Endothelial cell of umbilical vein (primary cell): ENCODE data around the gene PKMYT1. TPM values are rescaled to one million over a fixed set of nuclear protein-coding genes. Genes with fewer than 3 reads are reported as not detected.

Experiments
- BruUV-seq: library from RNA; stranded (reverse); fragments of 400-500 nt; replicated peaks from 2 replicates; lab custom pipeline; 2021; lab: Mats Ljungman, UMichigan
- CTCF ChIA-PET: fragments of 300-600, 350-600 bp; sonication (Branson Sonifier 250); formaldehyde crosslinking; loops from one replicate; lab custom pipeline; 2021; ENCODE audit warnings: antibody characterized with exemption, inconsistent platforms; lab: Charles Lee
- POLR2A ChIA-PET: fragments of 300-600, 350-600 bp; sonication (Branson Sonifier 250); formaldehyde crosslinking; loops from one replicate; lab custom pipeline; 2021; ENCODE audit warnings: antibody characterized with exemption, inconsistent platforms; lab: Charles Lee
- DNase-seq: peaks from one replicate; pipeline ENCODE4 v3.0.0-alpha.2; 2011; ENCODE audit warnings: low read depth, low spot score
- FAIRE-seq: peaks from 2 replicates; lab custom pipeline; 2011; peaks lifted over from hg19 to GRCh38; lab: Jason Lieb, UNC
- H2AFZ ChIP-seq: 2 replicates; pipeline ENCODE4 v1.6.0; 2012; ENCODE audit warnings: low read depth, low read length, control low read depth, inconsistent platforms
- H3K27ac ChIP-seq: 2 replicates; pipeline ENCODE4 v1.5.1; 2011; ENCODE audit warnings: low read depth, mild to moderate bottlenecking, control low read depth, low read length, moderate library complexity; ENCODE audit not compliant: insufficient read depth
- H3K27me3 ChIP-seq, 2 experiments: 2 replicates each; pipeline versions ENCODE4 v1.6.0 to v1.6.1; 2011; ENCODE audit warnings: low read length in 2 of 2, mixed read lengths in 1 of 2; ENCODE audit not compliant: control insufficient read depth in 2 of 2, insufficient read depth in 2 of 2
- H3K36me3 ChIP-seq, 2 experiments: 2 replicates in 1 of 2; 3 replicates in 1 of 2; pipeline ENCODE4 v1.5.1; 2011; ENCODE audit warnings: low read length in 2 of 2, mild to moderate bottlenecking in 1 of 2, moderate library complexity in 1 of 2; ENCODE audit not compliant: control insufficient read depth in 2 of 2, insufficient read depth in 2 of 2; ENCODE audit errors: extremely low read depth in 1 of 2
- H3K4me1 ChIP-seq: 3 replicates; pipeline ENCODE4 v1.5.1; 2011; ENCODE audit warnings: mild to moderate bottlenecking, low read length; ENCODE audit not compliant: control insufficient read depth, insufficient read depth; ENCODE audit errors: extremely low read depth
- H3K4me2 ChIP-seq: 2 replicates; pipeline ENCODE4 v1.6.1; 2011; ENCODE audit warnings: low read length, control low read depth, mixed read lengths; ENCODE audit not compliant: insufficient read depth
- H3K4me3 ChIP-seq, 3 experiments: fragments of 200-600 bp in 1 of 3; sonication (generic), shearing (Covaris generic) in 1 of 3; replicated peaks in 1 of 3; 2 replicates each; pipeline ENCODE4 v1.5.1; 2011 to 2016; ENCODE audit warnings: control low read depth in 3 of 3, low read length in 3 of 3, mild to moderate bottlenecking in 2 of 3, inconsistent platforms in 1 of 3, low read depth in 1 of 3, moderate library complexity in 1 of 3; ENCODE audit not compliant: insufficient read depth in 1 of 3
- H3K79me2 ChIP-seq: 2 replicates; pipeline ENCODE4 v1.6.0; 2012; ENCODE audit warnings: low read length, inconsistent platforms; ENCODE audit not compliant: control insufficient read depth, insufficient read depth
- H3K9ac ChIP-seq: replicated peaks from 2 replicates; pipeline ENCODE3; 2011; ENCODE audit warnings: low read length, control low read depth; ENCODE audit not compliant: insufficient read depth; ENCODE audit errors: extremely low read depth
- H3K9me1 ChIP-seq: replicated peaks from 3 replicates; pipeline ENCODE4 v1.6.0; 2011; ENCODE audit warnings: mild to moderate bottlenecking, low read length; ENCODE audit not compliant: control insufficient read depth, insufficient read depth; ENCODE audit errors: extremely low read depth
- H3K9me3 ChIP-seq: replicated peaks from 2 replicates; pipeline ENCODE4 v1.5.1; 2012; ENCODE audit warnings: low read length, inconsistent platforms; ENCODE audit not compliant: control insufficient read depth, insufficient read depth
- H4K20me1 ChIP-seq: replicated peaks from 2 replicates; pipeline ENCODE3; 2011; ENCODE audit warnings: mild to moderate bottlenecking, low read length; ENCODE audit not compliant: control insufficient read depth, insufficient read depth; ENCODE audit errors: extremely low read depth
- CTCF ChIP-seq, 2 donors: IDR thresholded peaks; 1 replicate in 1 of 2; 2 replicates in 1 of 2; pipeline ENCODE4 v1.5.1; 2011; ENCODE audit warnings: low read length in 2 of 2, mild to moderate bottlenecking in 2 of 2, moderate library complexity in 2 of 2, control low read depth in 1 of 2, inconsistent platforms in 1 of 2, low read depth in 1 of 2; ENCODE audit not compliant: insufficient read depth in 1 of 2; ENCODE audit errors: extremely low read depth in 1 of 2
- EZH2 ChIP-seq: IDR thresholded peaks from 2 replicates; pipeline ENCODE4 v1.6.1; 2012; ENCODE audit warnings: borderline replicate concordance, low read depth, mild to moderate bottlenecking, moderate library complexity, low read length, inconsistent platforms; ENCODE audit not compliant: severe bottlenecking
- FOS ChIP-seq: IDR thresholded peaks from 2 replicates; pipeline ENCODE4 v1.6.1; 2011; ENCODE audit warnings: mild to moderate bottlenecking, low read length, moderate library complexity, borderline replicate concordance; ENCODE audit not compliant: insufficient read depth
- GATA2 ChIP-seq: IDR thresholded peaks from 2 replicates; pipeline ENCODE4 v1.7.0; 2011; ENCODE audit warnings: low read depth, mild to moderate bottlenecking, moderate library complexity, mixed read lengths, low read length; ENCODE audit not compliant: insufficient read length, insufficient read depth
- JUN ChIP-seq: IDR thresholded peaks from 2 replicates; pipeline ENCODE4 v1.6.1; 2011; ENCODE audit warnings: borderline replicate concordance, low read depth; ENCODE audit not compliant: insufficient read length, insufficient read depth
- MAX ChIP-seq: IDR thresholded peaks from 2 replicates; pipeline ENCODE4 v1.6.1; 2011; ENCODE audit not compliant: insufficient read depth, insufficient read length
- MYC ChIP-seq: IDR thresholded peaks from one replicate; pipeline ENCODE4 v1.6.1; 2011; ENCODE audit warnings: mild to moderate bottlenecking, low read depth, low read length
- POLR2A ChIP-seq: IDR thresholded peaks from 2 replicates; pipeline ENCODE4 v1.6.1; 2012; ENCODE audit warnings: low read depth, mild to moderate bottlenecking, control low read depth, low read length
- POLR2AphosphoS5 ChIP-seq: IDR thresholded peaks from 2 replicates; pipeline ENCODE4 v1.6.1; 2012; ENCODE audit warnings: low read depth, mild to moderate bottlenecking, control low read depth, low read length, moderate library complexity; ENCODE audit not compliant: insufficient read depth
- dilution Hi-C: fragments of 300-500 bp; cut with MboI; formaldehyde crosslinking; loops from one replicate; pipeline ENCODE4 v1.15.0; 2019; ENCODE audit warnings: low sequenced_read_pairs; ENCODE audit not compliant: extremely low pct_ligation_motif_present
- intact Hi-C: fragments of 100-400 bp; cut with micrococcal nuclease; formaldehyde crosslinking; loops from one replicate; pipeline ENCODE4 v1.10.0; 2022
- polyA plus RNA-seq, 4 experiments: library from polyadenylated mRNA; depleted of rRNA in 3 of 4; stranded (reverse) in 3 of 4; unstranded in 1 of 4; fragments of >200 nt; gene quantifications; 2 replicates each; pipeline versions ENCODE4 v1.2.1 to v1.2.3, GENCODE V29; 2011 to 2012; ENCODE audit warnings: missing spikeins in 1 of 4
- total RNA-seq: library from RNA; stranded (reverse); gene quantifications from 2 replicates; pipeline ENCODE4 v1.2.3, GENCODE V29; 2021

PKMYT1 gene
- total and polyA plus RNA-seq, 2 donors (not counting 3 experiments of a cell fraction or from before 2014, with no cell fraction given), result 26.1 to 48.5 TPM

DNA sequence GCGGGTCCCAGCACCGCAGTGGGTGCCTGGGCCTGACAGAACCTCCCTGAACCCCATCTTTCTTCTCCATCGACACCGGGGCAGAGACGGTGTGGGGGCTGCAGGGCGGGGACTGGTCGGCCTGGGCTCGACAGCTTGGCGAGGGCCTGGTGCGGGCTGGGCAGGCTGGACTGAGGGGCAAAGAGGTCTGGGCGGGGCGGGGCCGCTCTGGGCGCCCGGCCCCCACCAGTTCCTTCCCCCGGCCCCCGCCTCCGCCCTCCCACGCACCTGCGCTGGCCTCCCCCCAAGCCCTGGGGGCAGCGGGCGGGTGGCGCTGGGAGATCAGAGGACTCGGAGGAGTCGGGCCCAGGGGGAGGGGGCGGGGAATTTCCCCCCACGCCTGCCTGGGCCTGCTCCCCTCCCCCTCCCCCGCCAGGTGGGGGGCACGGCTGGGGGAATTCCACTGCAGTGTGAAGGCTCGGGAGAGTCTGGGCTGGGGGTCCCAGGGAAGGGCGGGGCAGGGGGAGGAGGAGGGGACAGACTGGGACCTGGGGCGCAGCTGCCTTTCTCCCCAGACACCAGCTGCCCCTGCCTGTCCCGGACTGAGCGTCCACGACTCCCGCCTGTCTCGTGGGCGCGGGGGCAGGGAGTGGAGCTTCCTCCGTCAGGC is 17.0 kb downstream of the PKMYT1 start:
- H3K4me2 ChIP-seq, result no peak overlapping the region
- H3K27ac ChIP-seq, result no peak overlapping the region
- no peak overlapping the region for H2AFZ ChIP-seq
- no peaks in the 10 kb centered on the region for H4K20me1 ChIP-seq
- no peak overlapping the region for H3K4me3 ChIP-seq
- intact Hi-C loops (no loop called here), dilution Hi-C loops (no loop called here)
- POLR2A ChIA-PET, result no interaction called here
- CTCF ChIA-PET, result interaction anchor here (1.4 kb wide), 1 partner anchor 124 kb away, joined by 5 read pairs; no protein-coding TSS in a partner anchor
- no peaks in the 10 kb centered on the region for H3K9me1 ChIP-seq
- H3K36me3 ChIP-seq, result no peaks in the 10 kb centered on the region
- BruUV-seq, result no TSS peak
- peaks cover 29 to 54% of the 10 kb centered on the region in 2 experiments for H3K27me3 ChIP-seq
- no peaks in the 10 kb centered on the region for H3K9me3 ChIP-seq
- peaks cover 7% of the 10 kb centered on the region for H3K4me1 ChIP-seq
- H3K79me2 ChIP-seq, result no peaks in the 10 kb centered on the region
- FAIRE-seq, result no peak
- DNase-seq, result no peak
- H3K9ac ChIP-seq, result no peak overlapping the region
- no peak for TF ChIP-seq FOS
- TF ChIP-seq MYC, result no peak
- TF ChIP-seq CTCF (IDR thresholded peaks at IDR 0.05; ENCODE audit: extremely low read depth in 1 of 2, insufficient read depth in 1 of 2, low read depth in 1 of 2, low read length in 2 of 2), result no peak
- TF ChIP-seq GATA2, result no peak
- no peak for TF ChIP-seq POLR2A
- TF ChIP-seq JUN, result no peak
- TF ChIP-seq EZH2, result no peak
- no peak for TF ChIP-seq MAX
- no peak for TF ChIP-seq POLR2AphosphoS5
